ENCODE results near the gene AGBL5.

The AGBL5 gene

GRCh38 chr2:27086724-27087593 is 35.5 kb downstream of the AGBL5 start, which contains the start of gene KHK:
Gene KHK, plus strand, starts transcription at chr2:27086772. Its CDS starts 488 bp downstream, at chr2:27087260.
- in situ Hi-C loops (cut with HindIII; ENCODE audit: low sequenced_read_pairs), result no loop called here

GRCh38 chr2:27087823-27088410 is 36.4 kb downstream of the AGBL5 start:
- in situ Hi-C loops (cut with HindIII; ENCODE audit: low sequenced_read_pairs), result no loop called here

- in situ Hi-C loops (cut with HindIII; ENCODE audit: low sequenced_read_pairs), result no loop called here
Measured at GRCh38 chr2:27088634-27089033, 37.2 kb downstream of the AGBL5 start.

- in situ Hi-C loops (cut with HindIII; ENCODE audit: low sequenced_read_pairs), result no loop called here
Measured at GRCh38 chr2:27089111-27089954, 37.9 kb downstream of the AGBL5 start.

GRCh38 chr2:27091746-27092695 is 40.6 kb downstream of the AGBL5 start:
- in situ Hi-C loops (cut with HindIII; ENCODE audit: low sequenced_read_pairs), result loop anchor here (5.0 kb wide), 1 partner anchor 75 kb away; no protein-coding TSS in a partner anchor

GRCh38 chr2:27092696-27093429 is 41.4 kb downstream of the AGBL5 start:
- in situ Hi-C loops (cut with HindIII; ENCODE audit: low sequenced_read_pairs), result loop anchor here (5.0 kb wide), 1 partner anchor 76 kb away; no protein-coding TSS in a partner anchor

GRCh38 chr2:27093430-27094352 is 42.2 kb downstream of the AGBL5 start:
- in situ Hi-C loops (cut with HindIII; ENCODE audit: low sequenced_read_pairs), result loop anchor here (5.0 kb wide), 1 partner anchor 76 kb away; no protein-coding TSS in a partner anchor

- in situ Hi-C loops (cut with HindIII; ENCODE audit: low sequenced_read_pairs), result loop anchor here (5.0 kb wide), 1 partner anchor 77 kb away; no protein-coding TSS in a partner anchor
Measured at GRCh38 chr2:27094353-27094984, 43.0 kb downstream of the AGBL5 start.

- in situ Hi-C loops (cut with HindIII; ENCODE audit: low sequenced_read_pairs), result no loop called here
Measured at GRCh38 chr2:27095427-27095744, 43.9 kb downstream of the AGBL5 start.

- in situ Hi-C loops (cut with HindIII; ENCODE audit: low sequenced_read_pairs), result no loop called here
Measured at GRCh38 chr2:27095745-27096651, 44.5 kb downstream of the AGBL5 start.

- in situ Hi-C loops (cut with HindIII; ENCODE audit: low sequenced_read_pairs), result no loop called here
Measured at GRCh38 chr2:27096748-27097297, 45.4 kb downstream of the AGBL5 start.

GRCh38 chr2:27097341-27097740 is 45.9 kb downstream of the AGBL5 start:
- in situ Hi-C loops (cut with HindIII; ENCODE audit: low sequenced_read_pairs), result no loop called here

GRCh38 chr2:27099334-27099955 is 48.0 kb downstream of the AGBL5 start:
- in situ Hi-C loops (cut with HindIII; ENCODE audit: low sequenced_read_pairs), result no loop called here

- in situ Hi-C loops (cut with HindIII; ENCODE audit: low sequenced_read_pairs), result no loop called here
Measured at GRCh38 chr2:27100036-27100435, 48.6 kb downstream of the AGBL5 start.

GRCh38 chr2:27102329-27102728 is 50.9 kb downstream of the AGBL5 start:
- in situ Hi-C loops (cut with HindIII; ENCODE audit: low sequenced_read_pairs), result no loop called here

- in situ Hi-C loops (cut with HindIII; ENCODE audit: low sequenced_read_pairs), result no loop called here
Measured at GRCh38 chr2:27105981-27106380, 54.5 kb downstream of the AGBL5 start.

All from endothelial cell of hepatic sinusoid (primary cell).